Omental fat pad (tissue), 4 donors: ENCODE measurements around the gene TNS1. TPM values are rescaled to one million over a fixed set of nuclear protein-coding genes. Genes with fewer than 3 reads are reported as not detected.

Experiments
- ATAC-seq: fragments of 150-250 bp; one replicate; pipeline ENCODE4 v1.9.1; 2016; ENCODE audit warnings: mild to moderate bottlenecking, moderate library complexity; ENCODE audit not compliant: low FRiP score
- DNase-seq: peaks from one replicate; pipeline ENCODE4 v3.0.0-alpha.2; 2019; ENCODE audit warnings: low spot score
- total RNA-seq, 4 donors: library from RNA; depleted of rRNA; stranded (reverse); fragments of >200 nt; gene quantifications; one replicate each; pipeline ENCODE4 v1.1.0, GENCODE V29; 2016
- TF ChIP-seq, protein P1 (sequence below), 3 donors: fragments of 450-650 bp; IDR thresholded peaks; one replicate each; pipeline ENCODE4 v1.5.1; 2016 to 2017; ENCODE audit warnings: antibody characterized with exemption in 3 of 3, mild to moderate bottlenecking in 3 of 3, moderate library complexity in 2 of 3

TNS1 gene
- total RNA-seq, 4 donors from 2014 or later: 135 to 453 (median 361) TPM

DNA sequence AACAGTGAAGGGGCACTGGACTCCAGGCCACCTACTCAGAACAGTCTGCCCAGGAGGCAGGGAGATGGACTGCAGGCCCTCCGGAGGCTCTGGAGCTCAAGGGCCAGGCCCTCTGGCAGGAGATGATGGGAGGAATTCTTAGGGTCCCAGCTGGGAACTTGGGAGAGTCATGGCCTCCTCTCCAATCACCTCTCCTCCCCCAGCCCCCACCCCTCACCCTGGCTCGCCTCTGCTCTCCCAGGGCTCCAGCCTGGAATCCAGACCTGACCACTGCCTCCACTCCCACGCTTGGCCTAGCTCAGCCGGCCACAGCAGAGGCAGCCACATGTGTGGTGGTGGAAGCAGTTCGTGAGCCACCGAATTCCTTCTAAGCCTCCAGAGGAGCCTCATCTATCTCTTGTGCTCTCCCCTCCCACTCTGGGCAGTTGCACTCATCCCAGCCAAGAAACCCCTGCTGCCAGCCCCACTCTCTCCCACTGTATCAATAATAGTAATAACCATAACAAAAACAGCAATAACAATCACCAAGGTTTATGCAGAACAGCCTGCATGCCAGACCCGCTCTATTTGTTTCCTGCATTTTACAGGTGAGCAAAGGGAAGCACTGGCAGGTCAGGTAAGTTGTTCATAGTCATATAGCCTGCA, 67.4 kb downstream of the TNS1 start:
- ATAC-seq: no peak

DNA sequence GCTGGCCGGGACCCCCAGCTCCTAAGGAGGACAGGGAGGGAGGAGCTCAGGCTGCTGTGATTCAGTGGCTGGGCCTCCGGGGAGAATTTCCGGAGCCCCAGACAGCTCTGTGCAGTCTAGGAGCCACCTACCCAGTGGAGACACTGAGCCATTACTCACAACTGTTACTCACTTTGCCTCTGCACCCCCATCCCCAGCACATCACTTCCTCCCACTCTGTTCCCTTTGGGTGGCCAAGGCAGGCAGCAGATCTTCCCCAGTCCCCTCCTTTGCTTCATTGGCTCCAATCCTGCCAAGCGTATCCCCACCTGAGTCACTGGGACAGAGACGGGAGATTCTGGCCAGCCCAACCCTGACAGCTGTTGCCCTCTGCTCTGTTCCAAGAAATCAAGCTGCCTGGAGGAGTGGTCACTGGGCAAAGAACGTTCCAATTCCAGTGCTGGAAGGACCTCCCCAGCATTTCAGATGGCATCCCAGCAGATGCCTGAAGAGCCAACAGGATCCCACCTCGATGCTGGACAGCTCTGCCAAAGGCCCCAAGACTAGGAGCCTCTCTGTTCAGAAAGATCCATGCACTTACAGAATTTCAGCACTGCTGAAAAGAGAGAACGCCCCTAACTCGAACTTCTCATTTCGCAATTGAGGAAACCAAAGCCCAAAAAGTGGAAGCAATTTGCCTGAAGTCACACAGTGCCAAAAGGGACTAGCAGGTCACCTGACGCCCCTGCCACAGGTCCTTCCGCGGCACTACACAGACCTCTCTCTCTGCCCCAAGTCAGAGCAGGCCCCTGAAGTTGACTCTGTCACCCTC, 68.3 kb downstream of the TNS1 start:
- ATAC-seq: peak; percentile 86
- TF ChIP-seq, protein P1, sequence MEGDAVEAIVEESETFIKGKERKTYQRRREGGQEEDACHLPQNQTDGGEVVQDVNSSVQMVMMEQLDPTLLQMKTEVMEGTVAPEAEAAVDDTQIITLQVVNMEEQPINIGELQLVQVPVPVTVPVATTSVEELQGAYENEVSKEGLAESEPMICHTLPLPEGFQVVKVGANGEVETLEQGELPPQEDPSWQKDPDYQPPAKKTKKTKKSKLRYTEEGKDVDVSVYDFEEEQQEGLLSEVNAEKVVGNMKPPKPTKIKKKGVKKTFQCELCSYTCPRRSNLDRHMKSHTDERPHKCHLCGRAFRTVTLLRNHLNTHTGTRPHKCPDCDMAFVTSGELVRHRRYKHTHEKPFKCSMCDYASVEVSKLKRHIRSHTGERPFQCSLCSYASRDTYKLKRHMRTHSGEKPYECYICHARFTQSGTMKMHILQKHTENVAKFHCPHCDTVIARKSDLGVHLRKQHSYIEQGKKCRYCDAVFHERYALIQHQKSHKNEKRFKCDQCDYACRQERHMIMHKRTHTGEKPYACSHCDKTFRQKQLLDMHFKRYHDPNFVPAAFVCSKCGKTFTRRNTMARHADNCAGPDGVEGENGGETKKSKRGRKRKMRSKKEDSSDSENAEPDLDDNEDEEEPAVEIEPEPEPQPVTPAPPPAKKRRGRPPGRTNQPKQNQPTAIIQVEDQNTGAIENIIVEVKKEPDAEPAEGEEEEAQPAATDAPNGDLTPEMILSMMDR (IDR thresholded peaks at IDR 0.05): no peak
- DNase-seq: peak; percentile 49

More for the DNA sequence above, 67.4 kb downstream of the TNS1 start:
- TF ChIP-seq, protein P1 (IDR thresholded peaks at IDR 0.05): no peak
- DNase-seq: no peak

DNA sequence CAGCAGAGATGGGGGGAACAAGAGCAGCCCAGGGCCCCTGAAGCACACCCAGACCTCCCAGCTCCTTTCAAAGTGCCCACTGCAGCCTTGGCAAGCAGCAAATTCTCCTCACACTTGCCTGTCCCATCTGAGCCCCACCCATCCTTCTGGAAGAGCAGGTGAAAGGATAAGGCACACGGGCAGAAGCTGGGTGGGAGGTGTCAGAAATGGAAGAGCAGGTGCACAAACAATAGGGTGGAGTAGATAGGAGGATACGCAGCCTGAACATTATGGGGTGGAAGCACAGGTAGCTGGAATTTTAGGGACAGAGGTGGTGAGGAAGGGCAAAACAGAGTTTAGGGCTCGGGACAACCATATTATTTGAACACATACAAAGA, 69.2 kb downstream of the TNS1 start:
- ATAC-seq: no peak
- TF ChIP-seq, protein P1 (IDR thresholded peaks at IDR 0.05): no peak
- DNase-seq: no peak

GRCh38 chr2:217932803-217933616, 69.8 kb downstream of the TNS1 start:
- ATAC-seq: no peak
- TF ChIP-seq, protein P1 (IDR thresholded peaks at IDR 0.05): no peak
- no peak for DNase-seq

DNA sequence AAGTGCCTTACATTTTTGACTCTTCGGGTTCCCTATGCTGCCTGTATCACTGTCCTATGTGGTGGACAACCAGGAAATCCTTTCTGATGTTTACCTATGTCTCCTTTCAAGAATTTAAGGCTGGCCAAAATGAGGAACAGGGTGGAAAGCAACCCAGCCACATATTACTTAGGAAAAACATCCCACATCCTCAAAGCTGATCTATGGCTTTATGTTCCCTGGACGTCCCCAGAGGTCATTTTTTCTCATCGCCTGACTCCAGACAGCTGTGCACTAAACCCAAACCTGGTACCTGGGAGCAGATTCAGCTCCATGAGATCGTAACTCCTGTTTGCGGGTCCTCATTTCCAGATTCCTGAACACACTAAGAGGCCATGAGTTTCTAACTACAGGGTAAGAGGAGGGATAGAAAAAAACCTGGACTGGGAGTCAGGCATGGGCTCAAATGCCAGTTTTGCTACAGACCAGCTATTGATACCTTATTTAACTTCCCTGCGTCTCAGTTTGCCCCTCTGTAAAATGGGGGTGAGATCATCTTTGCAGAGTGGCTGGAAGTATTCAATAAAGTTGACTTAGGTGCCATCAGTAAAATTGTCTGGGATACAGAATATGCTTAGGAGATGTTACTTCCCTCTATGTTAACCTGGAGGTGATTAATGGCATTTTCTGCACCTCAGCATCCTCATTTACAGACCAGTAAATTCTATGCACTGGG, 70.8 kb downstream of the TNS1 start:
- ATAC-seq (no peak), DNase-seq (no peak)
- TF ChIP-seq, protein P1 (IDR thresholded peaks at IDR 0.05): no peak

GRCh38 chr2:217930761-217931563, 71.8 kb downstream of the TNS1 start:
- TF ChIP-seq, protein P1 (IDR thresholded peaks at IDR 0.05): no peak
- DNase-seq (no peak), ATAC-seq (no peak)
